Keratinocyte (primary cell): ENCODE measurements around the gene HECTD4.

ENCODE experiments used
- EZH2 ChIP-seq: IDR thresholded peaks from one replicate; pipeline ENCODE4 v1.6.1; 2012; ENCODE audit warnings: inconsistent platforms, mild to moderate bottlenecking, low read length, moderate library complexity
- TF ChIP-seq, protein P1 (sequence below), 3 experiments: IDR thresholded peaks in 1 of 3; conservative IDR thresholded peaks in 1 of 3; optimal IDR thresholded peaks in 1 of 3; 2 replicates in 2 of 3; 3 replicates in 1 of 3; pipeline versions ENCODE3 to v1.5.1; 2011; ENCODE audit warnings: low read length in 3 of 3, mild to moderate bottlenecking in 3 of 3, moderate library complexity in 2 of 3, control low read depth in 1 of 3, inconsistent platforms in 1 of 3; ENCODE audit not compliant: insufficient read depth in 2 of 3; ENCODE audit errors: extremely low read depth in 1 of 3

DNA sequence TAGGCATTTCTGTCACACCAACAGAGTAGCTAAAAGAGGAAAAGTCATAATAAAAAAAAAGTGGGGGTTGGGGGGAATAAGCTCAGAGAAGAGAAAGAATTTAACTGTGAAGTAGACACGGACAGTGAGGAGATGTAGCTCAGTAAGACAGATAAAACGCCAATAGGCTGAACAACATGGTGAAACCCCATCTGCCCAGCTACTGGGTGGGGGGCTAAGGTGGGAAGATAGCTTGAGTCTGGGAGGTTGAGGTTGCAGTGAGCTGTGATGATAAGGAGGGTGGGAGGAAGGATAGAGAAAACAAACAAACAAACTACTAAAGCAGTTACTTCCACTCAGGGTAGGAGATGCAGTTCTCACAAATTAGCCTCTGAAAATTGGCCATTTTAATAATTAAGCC is 25.0 kb downstream of the HECTD4 start:
- TF ChIP-seq EZH2 = no peak
- TF ChIP-seq, protein P1, sequence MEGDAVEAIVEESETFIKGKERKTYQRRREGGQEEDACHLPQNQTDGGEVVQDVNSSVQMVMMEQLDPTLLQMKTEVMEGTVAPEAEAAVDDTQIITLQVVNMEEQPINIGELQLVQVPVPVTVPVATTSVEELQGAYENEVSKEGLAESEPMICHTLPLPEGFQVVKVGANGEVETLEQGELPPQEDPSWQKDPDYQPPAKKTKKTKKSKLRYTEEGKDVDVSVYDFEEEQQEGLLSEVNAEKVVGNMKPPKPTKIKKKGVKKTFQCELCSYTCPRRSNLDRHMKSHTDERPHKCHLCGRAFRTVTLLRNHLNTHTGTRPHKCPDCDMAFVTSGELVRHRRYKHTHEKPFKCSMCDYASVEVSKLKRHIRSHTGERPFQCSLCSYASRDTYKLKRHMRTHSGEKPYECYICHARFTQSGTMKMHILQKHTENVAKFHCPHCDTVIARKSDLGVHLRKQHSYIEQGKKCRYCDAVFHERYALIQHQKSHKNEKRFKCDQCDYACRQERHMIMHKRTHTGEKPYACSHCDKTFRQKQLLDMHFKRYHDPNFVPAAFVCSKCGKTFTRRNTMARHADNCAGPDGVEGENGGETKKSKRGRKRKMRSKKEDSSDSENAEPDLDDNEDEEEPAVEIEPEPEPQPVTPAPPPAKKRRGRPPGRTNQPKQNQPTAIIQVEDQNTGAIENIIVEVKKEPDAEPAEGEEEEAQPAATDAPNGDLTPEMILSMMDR (optimal IDR thresholded peaks at IDR 0.05 in 1 of 3, IDR thresholded peaks at IDR 0.05 in 1 of 3, conservative IDR thresholded peaks at IDR 0.05 in 1 of 3; ENCODE audit: extremely low read depth in 1 of 3, insufficient read depth in 2 of 3, low read length in 3 of 3) = no peak
